IMR-90 (cell line): Measurements from ENCODE around the gene CCDC40. TPM values are rescaled to one million over a fixed set of nuclear protein-coding genes. Genes with fewer than 3 reads are reported as not detected.

Experiments
- ATAC-seq: fragments of 200-7000 bp; cut with Tn5 transposase; 2 replicates; pipeline ENCODE4 v1.9.1; 2020; ENCODE audit warnings: low read depth, mild to moderate bottlenecking, moderate library complexity
- BruUV-seq: library from RNA; stranded (reverse); fragments of 400-500 nt; replicated peaks from 2 replicates; lab custom pipeline; 2021; lab: Mats Ljungman, UMichigan
- CTCF ChIA-PET: fragments of 300-600 bp; formaldehyde crosslinking; extraction: SDS; loops from one replicate; lab custom pipeline; 2021; ENCODE audit warnings: antibody characterized with exemption; lab: Yijun Ruan, JAX
- POLR2A ChIA-PET: fragments of 300-600 bp; sonication (Branson Sonifier 250); formaldehyde crosslinking; loops from one replicate; lab custom pipeline; 2022; ENCODE audit warnings: antibody characterized with exemption; ENCODE audit not compliant: unreplicated experiment; lab: Charles Lee
- DNase-seq: peaks from one replicate; pipeline ENCODE4 v3.0.0; 2013
- H2AFZ ChIP-seq: replicated peaks from 2 replicates; pipeline ENCODE3; 2013; ENCODE audit warnings: low read length, mild to moderate bottlenecking; ENCODE audit not compliant: poor library complexity
- H2AK5ac ChIP-seq: 2 replicates; pipeline ENCODE4 v1.6.1; 2013; ENCODE audit warnings: low read depth, low read length, inconsistent platforms
- H2AK9ac ChIP-seq: replicated peaks from 2 replicates; pipeline ENCODE3; 2013; ENCODE audit warnings: mild to moderate bottlenecking, low read depth, low read length, moderate library complexity; ENCODE audit not compliant: poor library complexity
- H2BK120ac ChIP-seq: 2 replicates; pipeline ENCODE4 v1.6.1; 2013; ENCODE audit warnings: low read depth, low read length, inconsistent platforms
- H2BK15ac ChIP-seq: 3 replicates; pipeline ENCODE4 v1.6.1; 2013; ENCODE audit warnings: low read depth, low read length, inconsistent platforms
- H2BK20ac ChIP-seq: 2 replicates; pipeline ENCODE4 v1.6.1; 2013; ENCODE audit warnings: low read depth, mild to moderate bottlenecking, inconsistent platforms, low read length, moderate library complexity
- H2BK5ac ChIP-seq: 2 replicates; pipeline ENCODE4 v1.6.1; 2013; ENCODE audit warnings: mild to moderate bottlenecking, low read depth, low read length, inconsistent platforms; ENCODE audit not compliant: poor library complexity, severe bottlenecking
- H3K14ac ChIP-seq: replicated peaks from 2 replicates; pipeline ENCODE4 v1.6.1; 2013; ENCODE audit warnings: low read depth, low read length, inconsistent platforms
- H3K18ac ChIP-seq: 2 replicates; pipeline ENCODE4 v1.6.1; 2013; ENCODE audit warnings: low read depth, low read length, control low read depth
- H3K23ac ChIP-seq: 2 replicates; pipeline ENCODE4 v1.6.1; 2013; ENCODE audit warnings: low read depth, low read length, inconsistent platforms
- H3K27ac ChIP-seq: 2 replicates; pipeline ENCODE4 v1.5.1; 2013; ENCODE audit warnings: mild to moderate bottlenecking, control low read depth, low read length; ENCODE audit not compliant: insufficient read depth
- H3K27me3 ChIP-seq: 2 replicates; pipeline ENCODE4 v1.6.1; 2013; ENCODE audit warnings: low read length; ENCODE audit not compliant: control insufficient read depth, insufficient read depth
- H3K36me3 ChIP-seq: 2 replicates; pipeline ENCODE4 v1.6.1; 2013; ENCODE audit warnings: low read length, mixed read lengths; ENCODE audit not compliant: control insufficient read depth, insufficient read depth
- H3K4ac ChIP-seq: 2 replicates; pipeline ENCODE4 v1.6.1; 2013; ENCODE audit warnings: low read depth, low read length, inconsistent platforms
- H3K4me1 ChIP-seq: 2 replicates; pipeline ENCODE4 v1.6.1; 2013; ENCODE audit warnings: low read length, mixed read lengths; ENCODE audit not compliant: control insufficient read depth, insufficient read depth
- H3K4me2 ChIP-seq: 2 replicates; pipeline ENCODE4 v1.6.1; 2013; ENCODE audit warnings: low read depth, mild to moderate bottlenecking, control low read depth, low read length, moderate library complexity
- H3K4me3 ChIP-seq: 2 replicates; pipeline ENCODE4 v1.5.1; 2013; ENCODE audit warnings: low read depth, mild to moderate bottlenecking, control low read depth, low read length, moderate library complexity; ENCODE audit not compliant: insufficient read depth
- H3K56ac ChIP-seq: 2 replicates; pipeline ENCODE4 v1.6.1; 2013; ENCODE audit warnings: low read length, inconsistent platforms; ENCODE audit not compliant: insufficient read depth; ENCODE audit errors: extremely low read depth
- H3K79me1 ChIP-seq, 2 experiments: 2 replicates each; pipeline ENCODE4 v1.6.1; 2013; ENCODE audit warnings: low read length in 2 of 2, inconsistent platforms in 1 of 2, low read depth in 1 of 2
- H3K9ac ChIP-seq: 2 replicates; pipeline ENCODE4 v1.6.1; 2013; ENCODE audit warnings: low read depth, low read length, control low read depth
- H3K9me1 ChIP-seq: 2 replicates; pipeline ENCODE4 v1.6.1; 2013; ENCODE audit warnings: low read length, inconsistent platforms; ENCODE audit not compliant: insufficient read depth
- H3K9me3 ChIP-seq: 2 replicates; pipeline ENCODE4 v1.6.1; 2013; ENCODE audit warnings: low read length; ENCODE audit not compliant: control insufficient read depth, insufficient read depth
- H4K20me1 ChIP-seq: 2 replicates; pipeline ENCODE4 v1.6.1; 2013; ENCODE audit warnings: low read length, inconsistent platforms; ENCODE audit not compliant: insufficient read depth
- H4K5ac ChIP-seq: 2 replicates; pipeline ENCODE4 v1.6.1; 2013; ENCODE audit warnings: mild to moderate bottlenecking, low read depth, low read length, control low read depth
- H4K8ac ChIP-seq, 2 experiments: 2 replicates each; pipeline ENCODE4 v1.6.1; 2013; ENCODE audit warnings: low read depth in 2 of 2, low read length in 2 of 2, control low read depth in 1 of 2, inconsistent platforms in 1 of 2
- H4K91ac ChIP-seq: 2 replicates; pipeline ENCODE4 v1.6.1; 2013; ENCODE audit warnings: low read depth, low read length, inconsistent platforms; ENCODE audit not compliant: insufficient read depth
- BHLHE40 ChIP-seq: fragments of 150-350 bp; IDR thresholded peaks from 2 replicates; pipeline ENCODE4 v1.6.1; 2016; ENCODE audit warnings: mild to moderate bottlenecking, low read depth, low read length
- CEBPB ChIP-seq: IDR thresholded peaks from 2 replicates; pipeline ENCODE4 v1.6.1; 2012; ENCODE audit warnings: low read depth, low read length, improper control_type of control experiment
- CHD1 ChIP-seq: IDR thresholded peaks from 2 replicates; pipeline ENCODE4 v1.6.1; 2012; ENCODE audit warnings: low read depth, low read length, improper control_type of control experiment
- FOS ChIP-seq: fragments of 150-350 bp; IDR thresholded peaks from 2 replicates; pipeline ENCODE4 v1.6.1; 2016; ENCODE audit warnings: low read depth, low read length
- MAFK ChIP-seq: IDR thresholded peaks from 2 replicates; pipeline ENCODE4 v1.6.1; 2012; ENCODE audit warnings: low read depth, low read length, improper control_type of control experiment
- MAZ ChIP-seq: IDR thresholded peaks from 2 replicates; pipeline ENCODE4 v1.6.1; 2012; ENCODE audit warnings: low read depth, mild to moderate bottlenecking, low read length, improper control_type of control experiment, moderate library complexity, borderline replicate concordance
- MXI1 ChIP-seq: IDR thresholded peaks from 2 replicates; pipeline ENCODE4 v1.6.1; 2012; ENCODE audit warnings: low read depth, mild to moderate bottlenecking, low read length, moderate library complexity, borderline replicate concordance
- NFE2L2 ChIP-seq: fragments of 150-350 bp; IDR thresholded peaks from 2 replicates; pipeline ENCODE4 v1.6.1; 2016; ENCODE audit warnings: low read depth, mild to moderate bottlenecking, low read length
- POLR2A ChIP-seq: IDR thresholded peaks from 2 replicates; pipeline ENCODE4 v1.6.1; 2012; ENCODE audit warnings: mild to moderate bottlenecking, low read depth, low read length
- RAD21 ChIP-seq: IDR thresholded peaks from 2 replicates; pipeline ENCODE4 v1.6.1; 2012; ENCODE audit warnings: low read length, improper control_type of control experiment
- RCOR1 ChIP-seq: IDR thresholded peaks from 2 replicates; pipeline ENCODE4 v1.6.1; 2012; ENCODE audit warnings: mild to moderate bottlenecking, low read length, improper control_type of control experiment; ENCODE audit not compliant: insufficient replicate concordance
- RFX5 ChIP-seq: IDR thresholded peaks from 2 replicates; pipeline ENCODE4 v1.8.0; 2012; ENCODE audit warnings: low read depth, mild to moderate bottlenecking, low read length, moderate library complexity
- SMC3 ChIP-seq: fragments of 150-350 bp; IDR thresholded peaks from 2 replicates; pipeline ENCODE4 v1.6.1; 2016; ENCODE audit warnings: low read depth, mild to moderate bottlenecking, antibody characterized with exemption, low read length, moderate library complexity
- WGBS, 2 experiments: methylation state at CpG; one replicate each; pipeline versions ENCODE4 v1.1.5 to v1.1.7; 2013; ENCODE audit warnings: missing lambda C conversion rate in 2 of 2; ENCODE audit not compliant: insufficient read length in 1 of 2; ENCODE audit errors: extremely low coverage in 2 of 2; 5-methylcytosine and 5-hydroxymethylcytosine counted together
- dilution Hi-C: fragments of 300-500 bp; cut with HindIII; formaldehyde crosslinking; loops from one replicate; pipeline ENCODE4 v1.14.3; 2018; ENCODE audit warnings: low sequenced_read_pairs; ENCODE audit not compliant: unreplicated experiment
- in situ Hi-C: fragments of 300-500 bp; cut with MboI; formaldehyde crosslinking; loops from 3 replicates; pipeline ENCODE4 v1.14.3; 2019; ENCODE audit warnings: low sequenced_read_pairs, inconsistent platforms, mixed read lengths
- intact Hi-C: fragments of 100-400 bp; cut with micrococcal nuclease; formaldehyde crosslinking; loops from 2 replicates; pipeline ENCODE4 v1.10.0; 2022
- polyA plus RNA-seq, 3 experiments: library from polyadenylated mRNA; depleted of rRNA; stranded (reverse); fragments of >200 nt; gene quantifications; 2 replicates each; pipeline ENCODE4 v1.2.3, GENCODE V29; 2012; ENCODE audit warnings: low replicate concordance in 1 of 3
- total RNA-seq: library from RNA; depleted of rRNA; stranded (reverse); fragments of >200 nt; gene quantifications from 2 replicates; pipeline ENCODE4 v1.2.3, GENCODE V29; 2012
- TF ChIP-seq, protein P1 (sequence below): fragments of 150-350 bp; IDR thresholded peaks from 2 replicates; pipeline ENCODE4 v1.6.1; 2016; ENCODE audit warnings: low read depth, mild to moderate bottlenecking, low read length, moderate library complexity, borderline replicate concordance
- TF ChIP-seq, protein P2 (sequence below): conservative IDR thresholded peaks from 2 replicates; pipeline ENCODE4 v1.5.1; 2012; ENCODE audit warnings: mild to moderate bottlenecking, low read depth, low read length, improper control_type of control experiment

Gene CCDC40
- total and polyA plus RNA-seq, 2 of the 4 experiments (the other 2 are of a cell fraction) = 0.90 to 4.7 TPM

DNA sequence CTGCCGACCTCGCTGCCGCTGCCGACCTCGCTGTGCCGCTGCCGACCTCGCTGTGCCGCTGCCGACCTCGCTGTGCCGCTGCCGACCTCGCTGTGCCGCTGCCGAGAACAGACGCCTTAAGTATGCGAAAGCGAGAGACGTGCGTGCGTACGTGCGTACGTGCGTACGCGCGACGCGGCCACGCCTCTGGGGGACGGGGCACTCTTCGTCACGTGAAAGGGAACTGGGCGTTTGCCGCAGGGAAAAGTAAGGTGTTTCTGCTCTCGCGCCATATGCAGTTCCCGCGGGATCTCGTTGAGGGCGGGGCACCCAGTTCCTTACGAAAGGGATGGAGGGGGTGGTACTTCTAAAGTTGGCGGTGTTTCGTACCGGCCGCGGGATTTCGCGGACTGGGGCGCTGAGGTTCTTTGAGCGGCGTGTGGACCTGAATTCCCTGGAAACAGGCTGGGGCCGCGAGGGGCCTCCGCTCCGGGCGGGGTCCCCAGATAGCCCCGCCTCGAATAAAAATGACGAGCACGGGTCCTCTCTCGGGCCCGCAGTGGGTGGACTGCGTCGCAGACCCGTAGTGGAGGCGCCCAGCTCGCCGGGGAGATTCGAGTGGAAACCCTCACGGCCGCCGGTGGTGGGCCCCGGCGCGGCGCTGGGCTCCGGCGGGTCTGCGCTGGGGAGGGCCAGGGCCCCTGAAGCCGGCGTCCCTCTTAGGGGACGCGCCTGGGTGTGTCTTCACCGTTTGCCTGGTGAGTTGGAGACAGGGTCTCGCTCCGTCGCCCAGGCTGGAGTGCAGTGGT, 110.8 kb downstream of the CCDC40 start, which contains the start of gene EIF4A3:
EIF4A3 (minus strand) TSS at position 94 of the 788 bp plus-strand sequence. CDS start 167 bp downstream, outside the sequence.
- intact Hi-C loops (loop anchor here (1.0 to 5.0 kb wide), 2 partner anchors 45 to 72 kb away; partner anchors contain the start of gene GAA), in situ Hi-C loops (no loop called here), dilution Hi-C loops (no loop called here)
- Histone ChIP-seq H3K27ac (peak within 1 kb of the TSS; percentile 88), H2BK120ac (peak within 1 kb of the TSS; percentile 32; the same call in 1 of the 2 replicates), H3K4me2 (peak within 1 kb of the TSS; percentile 98), H3K9ac (peak within 1 kb of the TSS; percentile 93), H3K4ac (peak within 1 kb of the TSS; percentile 89), H3K27me3 (no peaks in the 10 kb centered on the region), H3K18ac (peak within 1 kb of the TSS; percentile 44; the same call in 1 of the 2 replicates), H3K56ac (peak within 1 kb of the TSS; percentile 87), H3K23ac (peak within 1 kb of the TSS; percentile 91), H3K4me1 (peaks cover 15% of the 10 kb centered on the region), H2BK20ac (no peak within 1 kb of the TSS), H4K8ac (peak within 1 kb of the TSS; percentile 59 to 90), H2AFZ (peak within 1 kb of the TSS; percentile 96), H3K14ac (peak within 1 kb of the TSS; percentile 97), H4K91ac (peak within 1 kb of the TSS; percentile 73), H3K36me3 (peaks cover 19% of the 10 kb centered on the region), H3K79me1 (peaks cover 27 to 76% of the 10 kb centered on the region in 2 experiments), H3K9me3 (no peaks in the 10 kb centered on the region), H4K20me1 (peaks cover 26% of the 10 kb centered on the region), H3K4me3 (peak within 1 kb of the TSS; percentile 87), H2AK5ac (peak within 1 kb of the TSS; percentile 97), H2BK5ac (peak within 1 kb of the TSS; percentile 71), H3K9me1 (peaks cover 10% of the 10 kb centered on the region), H2AK9ac (peak within 1 kb of the TSS; percentile 98), H2BK15ac (no peak within 1 kb of the TSS), H4K5ac (peak within 1 kb of the TSS; percentile 37)
- ChIA-PET POLR2A (no interaction called here), CTCF (interaction anchor here (1.1 kb wide), 1 partner anchor 45 kb away, joined by 6 read pairs; the partner anchor contains the start of gene GAA)
- no TSS peak for BruUV-seq
- ATAC-seq = peak; percentile 88
- WGBS, 2 experiments = 1% methylated on average over 51 of the region's 90 CpGs; no CpG with 5 or more reads in 1 of the 2 experiments
- DNase-seq = peak; percentile 99
- no peak for TF ChIP-seq RFX5
- TF ChIP-seq RCOR1 = peak; percentile 21
- 0 out of 2 replicates have a peak, but pooled peaks have one; percentile 68 for TF ChIP-seq CHD1
- peak; percentile 54; the same call in 1 of the 2 replicates for TF ChIP-seq CEBPB
- no peak for TF ChIP-seq NFE2L2
- TF ChIP-seq BHLHE40 = peak; percentile 97
- no peak for TF ChIP-seq SMC3
- no peak for TF ChIP-seq RAD21
- no peak for TF ChIP-seq MAFK
- TF ChIP-seq POLR2A = peak; percentile 91
- no peak for TF ChIP-seq FOS
- peak; percentile 45; the same call in 1 of the 2 replicates for TF ChIP-seq MXI1
- TF ChIP-seq, protein P1, sequence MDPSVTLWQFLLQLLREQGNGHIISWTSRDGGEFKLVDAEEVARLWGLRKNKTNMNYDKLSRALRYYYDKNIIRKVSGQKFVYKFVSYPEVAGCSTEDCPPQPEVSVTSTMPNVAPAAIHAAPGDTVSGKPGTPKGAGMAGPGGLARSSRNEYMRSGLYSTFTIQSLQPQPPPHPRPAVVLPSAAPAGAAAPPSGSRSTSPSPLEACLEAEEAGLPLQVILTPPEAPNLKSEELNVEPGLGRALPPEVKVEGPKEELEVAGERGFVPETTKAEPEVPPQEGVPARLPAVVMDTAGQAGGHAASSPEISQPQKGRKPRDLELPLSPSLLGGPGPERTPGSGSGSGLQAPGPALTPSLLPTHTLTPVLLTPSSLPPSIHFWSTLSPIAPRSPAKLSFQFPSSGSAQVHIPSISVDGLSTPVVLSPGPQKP = no peak
- peak; percentile 86; the same call in 1 of the 2 replicates for TF ChIP-seq MAZ
- TF ChIP-seq, protein P2, sequence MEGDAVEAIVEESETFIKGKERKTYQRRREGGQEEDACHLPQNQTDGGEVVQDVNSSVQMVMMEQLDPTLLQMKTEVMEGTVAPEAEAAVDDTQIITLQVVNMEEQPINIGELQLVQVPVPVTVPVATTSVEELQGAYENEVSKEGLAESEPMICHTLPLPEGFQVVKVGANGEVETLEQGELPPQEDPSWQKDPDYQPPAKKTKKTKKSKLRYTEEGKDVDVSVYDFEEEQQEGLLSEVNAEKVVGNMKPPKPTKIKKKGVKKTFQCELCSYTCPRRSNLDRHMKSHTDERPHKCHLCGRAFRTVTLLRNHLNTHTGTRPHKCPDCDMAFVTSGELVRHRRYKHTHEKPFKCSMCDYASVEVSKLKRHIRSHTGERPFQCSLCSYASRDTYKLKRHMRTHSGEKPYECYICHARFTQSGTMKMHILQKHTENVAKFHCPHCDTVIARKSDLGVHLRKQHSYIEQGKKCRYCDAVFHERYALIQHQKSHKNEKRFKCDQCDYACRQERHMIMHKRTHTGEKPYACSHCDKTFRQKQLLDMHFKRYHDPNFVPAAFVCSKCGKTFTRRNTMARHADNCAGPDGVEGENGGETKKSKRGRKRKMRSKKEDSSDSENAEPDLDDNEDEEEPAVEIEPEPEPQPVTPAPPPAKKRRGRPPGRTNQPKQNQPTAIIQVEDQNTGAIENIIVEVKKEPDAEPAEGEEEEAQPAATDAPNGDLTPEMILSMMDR = no peak
